GM12878 (cell line): ENCODE data around the gene PMPCA.

Source experiments
- CEBPB ChIP-seq, 2 experiments: fragments of 150-350 bp in 1 of 2; IDR thresholded peaks; 2 replicates each; pipeline ENCODE4 v1.6.1; 2012 to 2014; ENCODE audit warnings: low read depth in 2 of 2, low read length in 2 of 2, borderline replicate concordance in 1 of 2, inconsistent platforms in 1 of 2
- CHD2 ChIP-seq: IDR thresholded peaks from 2 replicates; pipeline ENCODE4 v1.6.1; 2011; ENCODE audit warnings: low read depth, low read length, improper control_type of control experiment, borderline replicate concordance
- EZH2 ChIP-seq: IDR thresholded peaks from 2 replicates; pipeline ENCODE4 v1.6.1; 2012; ENCODE audit warnings: low read depth, mild to moderate bottlenecking, control low read depth, inconsistent platforms, low read length, borderline replicate concordance; ENCODE audit not compliant: control insufficient read depth
- RCOR1 ChIP-seq: conservative IDR thresholded peaks from 2 replicates; pipeline ENCODE4 v1.6.1; 2012; ENCODE audit warnings: low read depth, low read length, improper control_type of control experiment
- TF ChIP-seq, protein P1 (sequence below): IDR thresholded peaks from 2 replicates; pipeline ENCODE4 v1.6.1; 2012; ENCODE audit warnings: low read length, inconsistent platforms
- TF ChIP-seq, protein P2 (sequence below), 3 experiments: IDR thresholded peaks in 2 of 3; conservative IDR thresholded peaks in 1 of 3; 2 replicates each; pipeline ENCODE4 v1.5.1; 2011; ENCODE audit warnings: low read depth in 3 of 3, low read length in 3 of 3, mild to moderate bottlenecking in 3 of 3, control low read depth in 2 of 3, moderate library complexity in 2 of 3, inconsistent platforms in 1 of 3, mixed read lengths in 1 of 3; ENCODE audit not compliant: control insufficient read depth in 2 of 3, insufficient read depth in 1 of 3; ENCODE audit errors: extremely low read depth in 1 of 3

DNA sequence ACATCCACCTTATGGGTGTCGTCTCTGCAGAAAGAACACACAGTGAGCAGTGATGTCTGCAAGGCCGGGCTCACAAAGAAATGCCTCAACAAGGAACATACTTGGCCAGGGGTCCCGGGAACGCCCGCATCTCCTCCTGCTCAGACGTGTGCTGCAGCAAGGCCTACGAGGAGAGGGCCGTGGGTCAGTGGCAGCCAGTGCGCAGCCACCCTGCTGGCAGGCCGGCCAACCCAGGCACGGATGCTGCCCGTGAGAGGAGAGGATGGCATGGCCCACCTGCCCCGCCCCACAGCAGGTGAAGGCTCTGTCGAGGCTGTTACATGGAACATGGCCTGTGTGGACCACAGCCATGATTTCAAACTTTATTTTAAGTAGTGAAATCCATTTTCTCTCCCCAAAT lies 53.1 kb downstream of the PMPCA start:
- TF ChIP-seq, protein P1, sequence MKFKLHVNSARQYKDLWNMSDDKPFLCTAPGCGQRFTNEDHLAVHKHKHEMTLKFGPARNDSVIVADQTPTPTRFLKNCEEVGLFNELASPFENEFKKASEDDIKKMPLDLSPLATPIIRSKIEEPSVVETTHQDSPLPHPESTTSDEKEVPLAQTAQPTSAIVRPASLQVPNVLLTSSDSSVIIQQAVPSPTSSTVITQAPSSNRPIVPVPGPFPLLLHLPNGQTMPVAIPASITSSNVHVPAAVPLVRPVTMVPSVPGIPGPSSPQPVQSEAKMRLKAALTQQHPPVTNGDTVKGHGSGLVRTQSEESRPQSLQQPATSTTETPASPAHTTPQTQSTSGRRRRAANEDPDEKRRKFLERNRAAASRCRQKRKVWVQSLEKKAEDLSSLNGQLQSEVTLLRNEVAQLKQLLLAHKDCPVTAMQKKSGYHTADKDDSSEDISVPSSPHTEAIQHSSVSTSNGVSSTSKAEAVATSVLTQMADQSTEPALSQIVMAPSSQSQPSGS = no peak
- TF ChIP-seq, protein P2, sequence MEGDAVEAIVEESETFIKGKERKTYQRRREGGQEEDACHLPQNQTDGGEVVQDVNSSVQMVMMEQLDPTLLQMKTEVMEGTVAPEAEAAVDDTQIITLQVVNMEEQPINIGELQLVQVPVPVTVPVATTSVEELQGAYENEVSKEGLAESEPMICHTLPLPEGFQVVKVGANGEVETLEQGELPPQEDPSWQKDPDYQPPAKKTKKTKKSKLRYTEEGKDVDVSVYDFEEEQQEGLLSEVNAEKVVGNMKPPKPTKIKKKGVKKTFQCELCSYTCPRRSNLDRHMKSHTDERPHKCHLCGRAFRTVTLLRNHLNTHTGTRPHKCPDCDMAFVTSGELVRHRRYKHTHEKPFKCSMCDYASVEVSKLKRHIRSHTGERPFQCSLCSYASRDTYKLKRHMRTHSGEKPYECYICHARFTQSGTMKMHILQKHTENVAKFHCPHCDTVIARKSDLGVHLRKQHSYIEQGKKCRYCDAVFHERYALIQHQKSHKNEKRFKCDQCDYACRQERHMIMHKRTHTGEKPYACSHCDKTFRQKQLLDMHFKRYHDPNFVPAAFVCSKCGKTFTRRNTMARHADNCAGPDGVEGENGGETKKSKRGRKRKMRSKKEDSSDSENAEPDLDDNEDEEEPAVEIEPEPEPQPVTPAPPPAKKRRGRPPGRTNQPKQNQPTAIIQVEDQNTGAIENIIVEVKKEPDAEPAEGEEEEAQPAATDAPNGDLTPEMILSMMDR (IDR thresholded peaks at IDR 0.05 in 2 of 3, conservative IDR thresholded peaks at IDR 0.05 in 1 of 3; ENCODE audit: control insufficient read depth in 2 of 3, extremely low read depth in 1 of 3, insufficient read depth in 1 of 3, low read depth in 3 of 3, low read length in 3 of 3) = no peak
- TF ChIP-seq EZH2 (no peak), CEBPB (IDR thresholded peaks at IDR 0.05; ENCODE audit: borderline replicate concordance in 1 of 2, low read depth in 2 of 2, low read length in 2 of 2) (no peak), CHD2 (no peak), RCOR1 (no peak)
